GM12872 (cell line): ENCODE data around the gene MRPL42.

Experiments
- TF ChIP-seq, protein P1 (sequence below): IDR thresholded peaks from 3 replicates; pipeline ENCODE4 v1.5.1; 2011; ENCODE audit warnings: low read depth, mild to moderate bottlenecking, low read length, moderate library complexity; ENCODE audit not compliant: insufficient read depth

MRPL42 gene

DNA sequence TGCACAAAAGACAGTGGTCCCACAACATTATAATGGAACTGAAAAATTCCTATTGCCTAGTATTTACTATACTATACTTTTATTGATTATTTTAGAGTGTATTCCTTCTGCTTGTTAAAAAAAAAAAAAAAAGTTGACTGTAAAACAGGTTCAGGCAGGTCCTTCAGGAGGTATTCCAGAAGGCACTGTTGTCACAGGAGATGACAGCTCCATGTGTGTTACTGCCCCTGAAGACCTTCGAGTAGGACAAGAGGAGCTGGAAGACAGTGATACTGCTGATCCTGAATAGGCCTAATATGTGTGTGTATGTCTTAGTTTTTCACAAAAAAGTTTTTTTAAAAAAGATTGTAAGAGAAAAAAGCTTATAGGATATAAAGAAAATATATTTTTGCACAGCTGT, 37.9 kb upstream of the MRPL42 start:
- TF ChIP-seq, protein P1, sequence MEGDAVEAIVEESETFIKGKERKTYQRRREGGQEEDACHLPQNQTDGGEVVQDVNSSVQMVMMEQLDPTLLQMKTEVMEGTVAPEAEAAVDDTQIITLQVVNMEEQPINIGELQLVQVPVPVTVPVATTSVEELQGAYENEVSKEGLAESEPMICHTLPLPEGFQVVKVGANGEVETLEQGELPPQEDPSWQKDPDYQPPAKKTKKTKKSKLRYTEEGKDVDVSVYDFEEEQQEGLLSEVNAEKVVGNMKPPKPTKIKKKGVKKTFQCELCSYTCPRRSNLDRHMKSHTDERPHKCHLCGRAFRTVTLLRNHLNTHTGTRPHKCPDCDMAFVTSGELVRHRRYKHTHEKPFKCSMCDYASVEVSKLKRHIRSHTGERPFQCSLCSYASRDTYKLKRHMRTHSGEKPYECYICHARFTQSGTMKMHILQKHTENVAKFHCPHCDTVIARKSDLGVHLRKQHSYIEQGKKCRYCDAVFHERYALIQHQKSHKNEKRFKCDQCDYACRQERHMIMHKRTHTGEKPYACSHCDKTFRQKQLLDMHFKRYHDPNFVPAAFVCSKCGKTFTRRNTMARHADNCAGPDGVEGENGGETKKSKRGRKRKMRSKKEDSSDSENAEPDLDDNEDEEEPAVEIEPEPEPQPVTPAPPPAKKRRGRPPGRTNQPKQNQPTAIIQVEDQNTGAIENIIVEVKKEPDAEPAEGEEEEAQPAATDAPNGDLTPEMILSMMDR: no peak

DNA sequence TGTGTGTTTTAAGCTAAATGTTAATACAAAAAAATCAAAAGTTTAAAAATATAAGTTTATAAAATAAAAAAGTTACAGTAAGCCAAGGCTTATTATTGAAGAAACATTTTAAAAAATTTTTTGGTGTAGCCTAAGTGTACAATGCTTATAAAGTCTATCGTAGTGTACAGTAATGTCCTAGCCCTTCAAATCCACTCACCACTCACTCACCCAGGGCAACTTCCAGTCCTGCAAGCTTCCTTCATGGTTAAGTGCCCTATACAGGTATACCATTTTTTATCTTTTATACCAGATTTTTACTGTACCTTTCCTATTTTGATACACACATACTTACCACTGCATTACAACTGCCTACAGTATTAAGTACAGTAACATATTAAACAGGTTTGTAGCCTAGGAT, 37.5 kb upstream of the MRPL42 start:
- TF ChIP-seq, protein P1: no peak

DNA sequence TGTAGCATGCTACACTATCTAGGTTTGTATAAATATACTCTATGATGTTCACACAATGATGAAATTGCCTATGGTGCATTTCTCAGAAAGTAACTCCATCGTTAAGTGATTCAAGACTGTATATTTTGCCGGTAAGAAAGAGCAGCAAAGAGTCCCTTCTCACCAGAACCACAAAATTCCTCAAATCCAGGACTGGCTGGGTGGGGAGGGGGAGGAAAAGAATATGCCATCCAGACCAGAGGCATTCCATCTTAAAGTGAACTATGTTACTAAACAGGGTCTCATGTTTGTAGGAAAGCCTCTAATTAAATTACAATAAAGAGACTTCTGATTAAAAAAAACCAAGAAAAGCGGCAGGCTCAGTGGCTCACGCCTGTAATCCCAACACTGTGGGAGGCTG, 37.0 kb upstream of the MRPL42 start:
- TF ChIP-seq, protein P1: no peak

DNA sequence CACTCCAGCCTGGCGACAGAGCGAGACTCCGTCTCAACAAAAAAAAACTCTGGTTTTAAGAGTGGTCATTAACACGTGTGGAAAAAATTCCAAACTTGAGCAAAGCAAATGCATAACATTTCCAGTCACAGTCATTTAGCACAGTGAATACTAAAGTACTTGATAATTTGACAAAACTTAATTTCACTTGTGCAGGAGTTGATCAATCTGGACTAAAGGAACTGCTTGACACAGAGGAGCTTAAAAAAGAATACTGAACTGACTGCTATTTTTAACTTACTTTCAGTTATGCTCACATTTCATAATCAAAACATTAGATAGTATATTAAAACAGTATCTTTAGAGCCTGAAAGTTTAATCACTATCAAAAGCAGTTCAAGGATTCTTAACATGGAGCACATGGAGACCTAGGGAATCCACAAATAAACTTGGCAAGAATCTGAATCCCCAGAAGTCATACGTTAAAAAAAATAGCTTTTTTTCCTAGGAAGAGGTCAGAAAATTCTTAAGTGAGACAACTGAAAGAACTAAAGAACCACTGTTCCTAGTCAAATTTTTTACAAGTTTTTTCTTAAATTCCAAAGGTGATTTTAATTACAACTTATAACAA, 33.0 kb upstream of the MRPL42 start:
- TF ChIP-seq, protein P1: no peak

DNA sequence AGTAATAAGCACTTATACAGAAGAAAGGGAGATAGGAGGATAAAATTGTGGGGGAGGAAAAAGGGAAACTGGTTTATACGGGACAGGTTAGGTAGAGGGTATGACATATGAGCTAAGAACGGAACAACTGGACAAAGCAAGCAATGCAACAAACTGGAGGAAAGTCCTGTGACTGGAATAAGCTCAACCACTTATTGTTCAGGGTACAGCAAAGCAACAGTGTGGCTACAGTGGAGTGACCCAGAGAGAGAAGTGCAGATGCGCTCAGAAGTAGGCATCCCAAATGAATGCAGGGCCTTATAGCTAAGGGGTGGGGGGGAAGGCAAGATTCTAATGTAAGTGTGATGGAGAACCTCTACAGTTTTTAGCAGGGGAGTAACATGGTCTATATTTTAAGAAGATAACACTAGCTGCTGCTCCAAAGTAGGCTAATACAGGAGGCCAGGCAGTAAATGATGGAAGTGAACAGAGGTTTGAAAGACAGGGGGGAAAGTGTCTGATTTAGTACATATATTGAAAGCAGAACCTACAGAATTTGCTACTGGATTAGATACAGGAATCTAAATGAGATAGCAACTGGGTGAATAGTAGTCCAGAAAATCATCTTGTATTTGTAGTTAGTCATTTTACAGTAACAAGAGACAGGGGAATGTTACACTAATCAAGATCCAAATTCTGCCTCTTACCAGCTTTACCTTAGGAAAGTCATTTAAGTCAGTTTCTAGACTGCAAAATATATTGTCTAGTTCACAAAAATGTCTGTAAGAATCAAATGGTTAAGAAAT, 28.9 kb upstream of the MRPL42 start:
- TF ChIP-seq, protein P1: no peak

DNA sequence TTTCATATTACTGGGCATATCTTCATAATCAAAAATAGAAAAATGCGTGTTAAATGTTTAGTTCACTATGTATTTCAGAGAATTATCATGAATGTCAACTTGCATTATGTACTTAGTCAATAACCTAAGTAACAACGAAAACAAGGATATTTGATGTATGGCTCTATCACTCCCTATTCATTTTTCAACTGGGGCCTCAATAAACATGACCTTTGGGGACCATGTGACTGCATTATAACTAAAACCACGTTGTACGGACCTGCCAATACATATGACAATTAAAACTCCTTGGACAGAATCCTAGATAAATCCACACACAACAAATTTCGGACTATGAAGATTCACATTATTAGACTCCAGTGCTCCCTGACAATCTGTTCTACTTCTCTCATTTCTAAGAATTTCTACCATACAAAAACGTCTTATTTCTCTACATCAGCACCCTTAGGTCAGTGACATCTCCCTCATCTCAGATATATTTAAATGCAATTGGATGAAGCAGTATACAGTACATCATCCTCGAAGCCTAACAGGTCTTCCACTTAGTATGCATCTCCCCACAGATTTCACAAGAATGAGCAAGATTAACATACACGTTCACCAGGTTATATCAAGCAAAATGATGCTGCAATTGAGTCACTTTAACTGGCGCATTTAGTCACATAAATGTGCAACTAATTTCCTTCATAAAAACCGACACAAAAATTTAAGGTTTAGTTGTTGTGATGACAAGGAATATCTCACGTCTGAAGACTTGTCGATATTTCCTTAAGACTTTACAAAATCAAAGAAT, 27.1 kb upstream of the MRPL42 start:
- TF ChIP-seq, protein P1: no peak

DNA sequence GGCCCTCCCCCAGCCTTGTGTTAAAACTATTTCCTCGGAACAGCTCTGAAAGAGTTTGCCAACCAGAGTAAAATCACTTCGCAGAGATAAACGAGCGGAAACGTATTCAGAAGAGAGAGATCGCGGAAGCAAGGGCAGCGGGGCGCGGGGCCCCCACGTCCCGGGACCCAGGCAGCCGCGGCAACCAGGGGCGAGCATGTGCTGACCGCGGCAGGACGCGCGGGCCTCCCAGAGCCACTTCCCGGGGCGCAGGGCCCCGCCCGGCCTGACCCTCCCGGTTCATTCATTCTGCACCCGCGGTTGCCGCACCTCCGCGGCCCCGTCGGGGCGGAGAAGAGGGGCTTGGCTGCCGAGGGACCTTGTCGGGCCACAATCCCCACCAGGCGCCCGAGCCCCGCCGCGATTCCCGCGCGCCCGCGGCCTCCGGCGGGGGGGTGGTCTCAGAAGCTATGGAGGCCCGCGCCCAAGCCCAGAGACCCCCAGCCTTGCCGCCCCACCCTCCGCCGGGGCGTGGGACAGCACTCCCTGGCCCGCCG, 26.2 kb upstream of the MRPL42 start:
- TF ChIP-seq, protein P1: no peak
